RWPE2 (cell line): ENCODE results near the gene FGF1.

Experiments used
- ATAC-seq: fragments of 200-7000 bp; cut with Tn5 transposase; 3 replicates; pipeline ENCODE4 v1.9.1; 2021; ENCODE audit warnings: low read depth
- DNase-seq: peaks from one replicate; pipeline ENCODE4 v3.0.0-alpha.2; 2020; ENCODE audit warnings: low spot score
- H3K27ac ChIP-seq: fragments of 450-650 bp; 2 replicates; pipeline ENCODE4 v1.5.1; 2017; ENCODE audit warnings: mild to moderate bottlenecking; ENCODE audit not compliant: poor library complexity, severe bottlenecking
- H3K27me3 ChIP-seq: fragments of 250-450 bp; sonication (Bioruptor Pico); 2 replicates; pipeline ENCODE4 v1.5.1; 2021; ENCODE audit warnings: mild to moderate bottlenecking, moderate library complexity; ENCODE audit not compliant: insufficient read depth, poor library complexity, severe bottlenecking
- H3K36me3 ChIP-seq: fragments of 250-450 bp; sonication (Bioruptor Pico); 2 replicates; pipeline ENCODE4 v1.5.1; 2020; ENCODE audit warnings: low read depth, mild to moderate bottlenecking, moderate library complexity
- H3K4me1 ChIP-seq: fragments of 250-450 bp; sonication (Bioruptor Pico); 2 replicates; pipeline ENCODE4 v1.5.1; 2021; ENCODE audit warnings: mild to moderate bottlenecking, moderate library complexity; ENCODE audit not compliant: insufficient read depth, poor library complexity, severe bottlenecking
- H3K4me3 ChIP-seq: fragments of 250-450 bp; sonication (Bioruptor Pico); 2 replicates; pipeline ENCODE4 v1.5.1; 2021; ENCODE audit warnings: mild to moderate bottlenecking, moderate library complexity; ENCODE audit not compliant: severe bottlenecking
- H3K9me3 ChIP-seq: fragments of 250-450 bp; sonication (Bioruptor Pico); 2 replicates; pipeline ENCODE4 v1.5.1; 2021; ENCODE audit warnings: mild to moderate bottlenecking, moderate library complexity; ENCODE audit not compliant: severe bottlenecking
- TF ChIP-seq, protein P1 (sequence below): fragments of 450-650 bp; IDR thresholded peaks from one replicate; pipeline ENCODE4 v1.5.1; 2017; ENCODE audit warnings: mild to moderate bottlenecking, moderate library complexity; ENCODE audit not compliant: poor library complexity, severe bottlenecking

The FGF1 gene

DNA sequence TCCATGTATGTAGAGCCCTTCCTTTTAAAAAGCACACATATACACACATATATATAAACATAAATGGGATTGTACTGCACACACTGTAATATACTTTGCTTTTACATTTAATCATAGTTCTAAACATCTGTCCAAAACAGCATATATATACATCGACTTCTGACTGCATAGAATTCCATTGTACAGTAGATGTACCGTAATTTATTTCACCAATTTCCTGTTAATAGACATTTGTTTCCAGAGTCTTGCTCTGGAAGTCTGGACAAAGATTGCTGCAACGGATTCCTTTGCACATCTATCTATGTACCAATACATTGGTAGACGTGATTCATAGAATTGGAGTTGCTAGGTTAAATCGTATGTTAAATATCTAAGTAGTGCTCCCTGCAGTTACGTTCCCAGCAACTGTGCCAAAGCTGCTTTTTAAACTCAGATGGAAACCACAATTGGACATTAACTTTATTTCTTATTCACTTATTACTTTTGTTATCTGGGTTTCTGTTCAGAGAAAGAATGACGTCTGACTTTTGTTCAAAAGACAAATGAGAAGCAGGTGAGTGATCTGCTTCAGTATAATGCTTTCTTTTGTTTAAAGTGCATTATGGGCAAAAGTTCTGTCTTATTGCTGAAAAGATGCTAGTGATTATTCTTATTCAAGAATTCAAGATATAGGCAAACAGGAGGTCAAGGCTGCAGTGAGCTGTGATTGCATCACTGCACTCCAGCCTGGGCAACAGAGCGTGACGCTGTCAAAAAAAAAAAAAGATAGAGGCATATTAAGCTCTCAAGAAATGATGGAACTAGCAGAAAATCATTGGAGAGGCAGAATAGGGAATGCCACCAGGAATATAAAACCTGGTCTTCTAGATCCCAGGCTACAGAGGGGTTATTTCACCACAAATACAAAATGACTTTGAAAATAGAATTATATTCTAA is 138.2 kb downstream of the FGF1 start:
- no peak overlapping the region for H3K27ac ChIP-seq
- no peak for DNase-seq
- no peaks in the 10 kb centered on the region for H3K27me3 ChIP-seq
- TF ChIP-seq, protein P1, sequence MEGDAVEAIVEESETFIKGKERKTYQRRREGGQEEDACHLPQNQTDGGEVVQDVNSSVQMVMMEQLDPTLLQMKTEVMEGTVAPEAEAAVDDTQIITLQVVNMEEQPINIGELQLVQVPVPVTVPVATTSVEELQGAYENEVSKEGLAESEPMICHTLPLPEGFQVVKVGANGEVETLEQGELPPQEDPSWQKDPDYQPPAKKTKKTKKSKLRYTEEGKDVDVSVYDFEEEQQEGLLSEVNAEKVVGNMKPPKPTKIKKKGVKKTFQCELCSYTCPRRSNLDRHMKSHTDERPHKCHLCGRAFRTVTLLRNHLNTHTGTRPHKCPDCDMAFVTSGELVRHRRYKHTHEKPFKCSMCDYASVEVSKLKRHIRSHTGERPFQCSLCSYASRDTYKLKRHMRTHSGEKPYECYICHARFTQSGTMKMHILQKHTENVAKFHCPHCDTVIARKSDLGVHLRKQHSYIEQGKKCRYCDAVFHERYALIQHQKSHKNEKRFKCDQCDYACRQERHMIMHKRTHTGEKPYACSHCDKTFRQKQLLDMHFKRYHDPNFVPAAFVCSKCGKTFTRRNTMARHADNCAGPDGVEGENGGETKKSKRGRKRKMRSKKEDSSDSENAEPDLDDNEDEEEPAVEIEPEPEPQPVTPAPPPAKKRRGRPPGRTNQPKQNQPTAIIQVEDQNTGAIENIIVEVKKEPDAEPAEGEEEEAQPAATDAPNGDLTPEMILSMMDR = no peak
- no peaks in the 10 kb centered on the region for H3K9me3 ChIP-seq
- ATAC-seq = no peak
- no peak overlapping the region for H3K4me3 ChIP-seq
- H3K4me1 ChIP-seq = peaks cover 22% of the 10 kb centered on the region
- no peaks in the 10 kb centered on the region for H3K36me3 ChIP-seq

DNA sequence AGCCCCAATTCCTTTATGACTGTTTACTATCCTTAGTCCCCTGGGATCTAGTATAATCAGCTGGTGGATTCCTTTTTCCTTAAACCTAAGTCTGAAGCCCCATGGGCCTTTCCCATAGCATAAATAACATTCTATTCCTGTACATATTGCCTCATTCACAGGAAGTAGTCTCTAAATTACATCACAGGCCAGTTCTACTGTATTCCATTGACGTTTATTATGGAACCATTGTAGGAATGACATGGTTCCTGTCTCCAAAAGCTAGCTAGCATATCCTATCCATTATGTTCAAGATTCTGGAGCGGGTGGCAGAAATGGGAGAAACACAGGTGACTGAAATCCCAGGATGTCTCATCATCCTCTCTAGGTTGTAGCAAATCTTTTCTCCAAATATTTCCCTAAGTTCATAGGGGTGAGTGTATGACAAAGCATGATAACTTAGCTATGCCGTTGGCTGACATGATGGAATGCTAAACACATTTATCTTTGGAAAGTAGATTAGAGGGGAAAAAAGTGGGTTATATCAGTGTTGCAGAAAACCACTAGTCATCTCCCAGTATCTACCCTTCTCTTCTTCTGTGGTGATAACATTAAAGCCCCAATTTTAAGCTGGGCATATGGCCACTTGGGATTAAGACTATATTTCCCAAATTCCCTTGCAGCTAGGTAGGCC is 140.1 kb downstream of the FGF1 start:
- H3K36me3 ChIP-seq = no peaks in the 10 kb centered on the region
- H3K4me1 ChIP-seq = peaks cover 22% of the 10 kb centered on the region
- DNase-seq (no peak), ATAC-seq (no peak)
- H3K27ac ChIP-seq = no peak overlapping the region
- no peaks in the 10 kb centered on the region for H3K27me3 ChIP-seq
- TF ChIP-seq, protein P1 = no peak
- no peaks in the 10 kb centered on the region for H3K9me3 ChIP-seq
- no peak overlapping the region for H3K4me3 ChIP-seq

DNA sequence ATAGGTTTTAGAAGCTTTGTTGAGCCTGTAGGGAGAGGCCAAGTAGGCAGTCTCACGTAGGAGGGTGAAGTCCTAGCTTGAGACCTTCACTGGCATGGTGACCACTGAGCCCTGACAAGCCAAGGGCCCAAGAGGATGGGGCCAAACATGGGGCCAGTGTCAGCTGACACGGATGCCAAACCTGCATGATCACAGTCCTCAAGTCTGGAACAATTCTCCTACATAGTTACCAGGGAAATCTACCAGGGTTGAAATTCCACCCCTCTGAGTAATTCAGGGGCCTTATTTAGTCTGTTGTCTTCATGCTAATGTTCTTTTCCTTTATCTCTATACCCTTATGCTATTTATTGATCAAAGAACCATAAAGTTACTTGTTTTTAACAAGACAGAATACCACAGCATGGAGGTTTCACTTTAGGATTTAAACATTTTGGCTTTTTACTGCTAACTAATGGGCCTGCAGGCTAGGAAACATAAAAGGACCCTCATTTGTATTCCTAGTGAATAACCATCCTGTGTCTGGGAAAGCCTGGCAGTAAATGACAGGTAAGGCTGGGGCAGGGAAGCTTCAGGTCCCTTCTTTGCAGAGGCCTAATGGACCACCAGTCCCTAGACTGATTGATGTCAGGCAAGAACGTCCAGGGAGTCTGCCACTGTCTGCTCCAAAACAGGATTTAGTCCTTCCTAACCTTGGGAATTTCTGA is 140.8 kb downstream of the FGF1 start:
- TF ChIP-seq, protein P1 = no peak
- H3K36me3 ChIP-seq = no peaks in the 10 kb centered on the region
- no peaks in the 10 kb centered on the region for H3K27me3 ChIP-seq
- H3K27ac ChIP-seq = no peak overlapping the region
- peaks cover 22% of the 10 kb centered on the region for H3K4me1 ChIP-seq
- ATAC-seq (no peak), DNase-seq (no peak)
- H3K9me3 ChIP-seq = no peaks in the 10 kb centered on the region
- H3K4me3 ChIP-seq = no peak overlapping the region

DNA sequence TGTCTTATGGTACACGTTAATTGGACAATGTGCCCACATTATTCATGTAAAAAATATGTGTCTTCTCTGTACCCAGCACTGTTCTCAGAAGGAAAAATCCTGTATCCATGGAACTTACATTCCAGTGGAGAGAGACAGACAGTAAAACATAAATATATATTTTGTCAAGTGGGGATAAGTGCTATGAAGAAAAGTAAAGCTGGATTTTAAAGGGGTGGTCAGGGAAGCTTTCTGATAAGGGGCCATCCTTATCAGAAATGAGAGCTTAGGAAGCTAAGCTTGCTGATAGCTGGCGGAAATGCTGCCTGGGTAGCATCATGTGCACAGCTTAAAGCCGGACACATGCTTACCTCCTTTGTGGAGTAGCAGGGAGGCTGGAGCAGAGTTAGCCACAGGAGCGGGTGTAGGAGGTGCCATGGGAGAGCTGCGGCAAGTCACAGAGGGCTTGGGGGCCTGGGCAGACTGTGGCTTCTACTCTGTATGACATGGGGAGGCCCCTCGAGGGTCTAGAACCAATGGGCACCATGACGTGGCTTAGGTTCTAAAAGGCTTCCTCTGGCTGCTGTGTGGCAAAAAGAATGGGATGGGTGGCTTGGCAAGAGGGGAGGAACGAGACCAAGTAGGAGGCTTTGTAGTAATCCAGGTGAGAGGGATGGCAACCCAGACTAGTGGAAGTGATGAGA is 141.7 kb downstream of the FGF1 start:
- Histone ChIP-seq H3K27me3 (no peaks in the 10 kb centered on the region), H3K36me3 (no peaks in the 10 kb centered on the region), H3K9me3 (no peaks in the 10 kb centered on the region), H3K4me1 (peaks cover 13% of the 10 kb centered on the region), H3K4me3 (no peak overlapping the region), H3K27ac (no peak overlapping the region)
- DNase-seq = no peak
- TF ChIP-seq, protein P1 = no peak
- 0 out of 3 replicates have a peak, but pooled peaks have one; percentile 25 for ATAC-seq
